ENCODE results near the gene AUTS2.

Gene AUTS2

DNA sequence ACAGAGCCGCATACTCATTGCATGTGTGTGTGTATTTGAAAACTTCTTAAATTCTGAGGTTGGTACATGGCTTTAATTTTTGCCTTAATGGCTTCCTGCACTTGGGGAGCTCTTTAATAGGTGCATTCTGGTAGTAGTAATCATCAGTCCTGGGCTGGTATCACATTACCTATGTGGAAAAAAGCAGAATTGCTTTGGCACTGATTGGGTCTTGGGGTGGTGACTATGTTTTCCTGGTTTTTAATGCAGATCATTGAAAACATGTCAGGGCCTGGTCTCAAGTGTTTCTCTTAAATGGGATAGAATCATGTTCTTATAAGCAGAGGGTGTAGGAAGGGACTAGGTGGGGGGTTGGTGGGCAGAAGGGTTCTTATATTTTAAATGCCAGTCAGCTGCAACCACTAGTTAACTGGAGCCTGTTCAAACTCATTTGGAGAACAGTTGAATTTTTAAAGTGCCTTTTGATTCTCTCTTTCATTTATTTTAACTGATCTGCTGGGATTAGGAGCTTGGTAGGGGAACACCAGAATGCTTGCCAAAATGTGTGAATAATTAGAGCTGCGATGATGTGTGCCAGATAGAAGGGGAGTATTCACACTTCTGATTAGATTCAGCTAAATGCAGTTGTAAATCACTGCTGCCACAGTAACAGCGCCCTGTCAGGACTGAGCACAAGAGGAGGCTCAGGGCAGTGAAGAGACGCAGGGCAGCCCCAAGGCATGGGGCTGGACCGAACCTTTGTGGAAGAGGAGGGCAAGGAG lies 900.1 kb downstream of the AUTS2 start:
- DNase-seq = no peak

DNA sequence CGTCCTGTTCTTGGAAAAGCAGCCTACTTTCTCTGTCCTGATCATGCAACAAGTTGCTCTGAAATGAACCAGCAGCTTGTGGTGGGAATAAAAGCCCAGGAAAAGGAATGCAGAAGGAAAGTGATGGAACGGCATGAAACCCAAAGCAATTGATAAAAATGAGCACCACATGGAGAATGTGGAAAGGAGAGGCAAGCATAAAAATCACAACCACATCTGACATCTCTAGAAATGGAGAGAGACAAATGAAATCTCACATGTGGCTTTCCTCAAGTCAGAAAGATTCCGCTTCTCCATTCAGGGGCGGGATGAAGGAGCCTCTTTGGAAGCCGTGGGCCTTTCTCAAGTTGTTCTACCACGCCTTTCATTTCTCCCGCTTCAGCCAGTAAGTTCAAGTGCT lies 902.0 kb downstream of the AUTS2 start:
- DNase-seq = no peak

DNA sequence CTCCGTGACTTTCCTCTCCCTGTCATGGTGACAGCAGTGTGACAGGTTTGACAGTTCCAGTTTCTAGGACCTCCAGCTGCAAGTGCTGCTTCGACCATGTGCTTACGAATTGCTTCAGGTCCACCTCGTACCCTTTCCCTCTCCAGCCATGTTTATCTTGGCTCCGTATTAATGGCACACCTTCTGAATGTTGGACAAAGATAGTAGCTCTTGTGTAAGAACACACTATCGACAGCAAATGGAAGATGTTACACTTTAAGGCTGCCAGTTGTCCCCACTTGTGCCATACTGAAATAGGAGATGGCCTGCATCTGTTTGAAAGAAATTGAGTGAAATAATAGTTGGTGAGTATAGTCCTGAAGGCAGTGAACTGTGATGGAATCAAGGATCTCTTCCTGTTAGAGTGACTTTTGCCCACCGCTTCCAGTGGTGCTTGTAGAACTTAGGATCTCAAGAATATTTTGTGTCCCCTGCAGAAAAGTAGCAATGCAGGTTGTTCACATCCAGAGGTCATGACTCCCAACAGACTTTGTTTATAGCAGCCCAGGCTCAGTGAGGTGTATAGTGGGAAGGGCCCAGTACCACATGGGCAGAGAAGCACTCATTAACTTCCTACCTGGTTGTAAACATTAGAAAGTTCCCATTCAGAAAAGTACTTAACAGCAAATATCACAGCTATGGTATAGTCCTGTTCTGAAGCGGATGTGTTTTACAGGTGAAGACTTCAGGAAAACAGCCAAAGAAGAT lies 904.0 kb downstream of the AUTS2 start:
- DNase-seq = no peak

DNA sequence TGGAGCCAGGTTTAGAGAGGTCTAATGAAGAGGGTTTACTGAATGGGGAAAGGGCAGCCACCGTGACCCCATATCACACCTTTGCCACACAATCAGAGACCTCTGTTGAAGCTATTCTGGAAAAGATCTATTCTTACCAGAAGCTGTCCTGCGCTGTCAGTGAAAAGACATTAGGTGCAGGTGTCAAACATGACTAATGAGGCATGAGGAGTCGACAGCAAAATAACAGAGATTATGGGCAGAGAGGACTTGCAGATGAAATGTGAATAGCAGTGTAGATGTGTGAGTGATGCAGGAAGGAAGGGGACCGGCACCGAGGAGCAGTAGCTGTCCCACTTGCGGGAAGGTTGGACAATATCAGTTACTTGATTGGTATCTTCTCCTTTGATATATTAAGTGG lies 906.0 kb downstream of the AUTS2 start:
- DNase-seq = no peak

GRCh38 chr7:70505468-70505867 lies 907.2 kb downstream of the AUTS2 start:
- no peak for DNase-seq

DNA sequence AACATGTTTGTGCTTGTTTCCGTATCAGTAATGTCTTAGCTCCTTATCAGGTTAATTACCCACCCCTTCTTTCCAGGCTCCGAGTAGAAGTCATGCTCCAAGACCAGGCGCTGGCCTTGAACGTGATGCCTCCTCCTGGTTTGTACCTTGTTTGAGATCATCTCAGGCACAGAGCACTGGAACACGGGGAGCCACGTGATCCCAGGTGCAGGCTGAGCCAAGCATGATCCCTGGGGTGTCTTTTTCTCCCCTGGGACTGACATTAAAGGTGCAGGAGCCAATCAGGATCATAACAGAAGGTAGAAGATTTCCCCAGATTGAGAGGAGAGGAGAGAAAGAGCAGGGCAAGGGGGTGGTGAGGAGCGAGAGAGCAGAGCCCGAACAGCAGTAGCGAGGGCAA lies 907.6 kb downstream of the AUTS2 start:
- DNase-seq = no peak

- no peak for DNase-seq
These were observed 908.2 kb downstream of the AUTS2 start for GRCh38 chr7:70506434-70506833.

- no peak for DNase-seq
These were observed 913.9 kb downstream of the AUTS2 start for GRCh38 chr7:70512144-70512543.

- no peak for DNase-seq
These were observed 914.5 kb downstream of the AUTS2 start for GRCh38 chr7:70512761-70513160.

- DNase-seq = no peak
These were observed 922.3 kb downstream of the AUTS2 start for GRCh38 chr7:70520611-70521010.

- no peak for DNase-seq
These were observed 925.1 kb downstream of the AUTS2 start for GRCh38 chr7:70523249-70523988.

DNA sequence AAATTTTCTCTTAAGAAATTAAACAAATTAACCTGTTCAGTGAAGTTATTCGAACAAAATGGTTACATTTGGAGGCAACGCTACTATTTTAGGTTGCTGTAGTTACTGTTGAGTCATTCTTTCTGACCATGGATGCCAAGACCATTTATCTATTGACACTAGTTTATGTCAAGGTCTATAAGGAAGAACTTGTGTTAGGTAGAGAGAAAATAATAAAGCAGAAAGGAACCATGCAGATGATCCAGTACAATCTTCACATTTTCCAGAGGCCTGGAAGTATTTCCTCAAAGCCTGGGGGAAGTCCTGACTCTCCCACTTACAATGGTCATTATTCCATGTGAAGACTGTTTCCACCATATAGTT lies 925.7 kb downstream of the AUTS2 start:
- DNase-seq = no peak

DNA sequence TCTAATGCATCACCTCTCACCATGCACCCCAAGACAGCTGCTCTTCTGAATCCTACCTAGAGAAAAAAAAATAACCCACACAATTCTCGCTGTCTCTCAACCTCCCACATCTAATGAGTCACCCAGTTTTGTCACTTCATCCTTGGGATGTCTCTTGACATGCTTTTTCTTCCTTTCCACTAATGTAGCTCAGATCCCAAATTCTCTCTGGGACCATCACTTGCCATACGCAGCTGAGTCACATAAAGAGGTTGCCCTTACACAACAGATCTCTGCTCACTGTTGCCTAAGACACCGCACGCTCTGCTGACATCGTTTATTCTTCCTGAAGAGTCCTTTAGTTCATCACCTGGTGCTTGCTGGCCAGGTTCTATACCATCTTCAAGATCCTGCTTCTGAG lies 927.7 kb downstream of the AUTS2 start:
- no peak for DNase-seq

DNA sequence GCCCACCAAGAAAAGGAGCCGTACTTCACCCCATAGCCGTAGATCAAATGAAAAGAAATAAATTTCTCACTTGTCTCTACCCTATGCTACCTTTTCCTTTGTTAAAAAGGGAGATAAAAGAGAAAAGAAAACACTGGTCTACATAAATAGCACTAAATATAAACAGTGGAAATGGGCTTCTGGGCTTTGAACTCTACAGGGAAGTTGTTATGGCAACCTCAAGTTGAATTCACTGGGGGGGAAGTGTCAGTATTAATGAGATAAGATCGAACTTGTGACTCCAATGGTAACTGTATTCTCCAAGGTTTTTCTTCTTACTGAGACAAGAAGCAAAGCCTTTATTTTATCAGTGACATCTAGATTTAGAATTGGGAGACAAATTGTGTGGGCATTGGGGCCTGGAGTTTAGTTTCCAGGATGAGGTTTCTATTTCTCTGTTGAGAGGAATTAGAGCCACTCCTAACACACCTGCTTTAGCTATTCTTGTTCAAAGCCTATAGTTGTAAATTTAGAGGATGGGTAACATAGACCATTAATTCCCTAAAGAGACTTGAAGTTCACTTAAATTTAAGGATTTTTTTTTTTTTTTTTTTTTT lies 929.3 kb downstream of the AUTS2 start:
- DNase-seq = no peak

DNA sequence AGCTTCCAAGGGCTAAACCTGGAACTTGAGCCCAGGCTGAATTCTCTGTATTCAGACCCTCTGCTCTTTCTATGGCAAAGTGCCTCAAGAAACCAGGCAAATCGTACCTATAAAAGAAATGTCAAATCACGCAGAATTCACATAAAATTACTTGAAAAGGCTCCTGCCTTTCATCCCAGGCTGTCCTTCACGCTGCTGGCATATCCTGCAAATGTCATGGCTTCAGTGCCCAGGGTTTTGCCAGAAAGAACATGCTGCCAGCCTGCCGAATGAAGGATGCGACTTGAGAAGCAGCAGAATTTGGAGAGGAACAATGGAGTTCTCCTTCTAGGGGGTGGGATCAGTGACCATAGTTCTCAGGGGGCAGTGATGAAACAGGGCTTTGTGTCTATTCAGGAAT lies 931.2 kb downstream of the AUTS2 start:
- no peak for DNase-seq

DNA sequence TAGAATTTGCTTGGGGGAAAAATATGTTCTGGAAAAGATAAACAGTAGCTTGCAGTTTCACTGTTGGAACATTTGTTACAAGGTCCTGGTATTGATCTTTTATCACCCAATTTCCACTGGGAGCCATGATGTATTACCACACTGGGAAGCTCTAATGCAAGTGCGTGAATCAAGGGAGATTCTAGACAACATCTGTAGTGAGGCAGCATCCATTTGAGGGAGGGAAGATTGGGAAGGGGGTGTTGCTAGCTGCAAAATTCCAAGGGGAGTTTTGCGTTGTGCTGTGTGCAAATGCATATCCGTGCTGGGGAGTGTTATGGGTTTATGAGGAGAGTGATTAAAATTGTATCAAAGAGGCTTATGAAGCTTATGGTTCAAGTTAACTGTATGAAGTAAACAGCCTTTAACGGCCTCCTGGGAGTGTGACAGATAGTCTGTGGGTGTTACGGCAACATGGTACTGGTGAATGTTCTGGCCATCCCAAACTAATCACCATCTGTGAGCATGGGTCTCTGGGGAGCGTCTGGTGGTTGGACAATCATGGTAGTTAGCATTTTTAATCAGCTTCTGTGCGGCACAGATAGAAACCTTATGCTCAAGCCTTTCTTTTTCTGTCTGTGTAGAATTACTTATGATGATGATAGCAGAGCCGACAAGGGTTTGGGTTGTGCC lies 931.8 kb downstream of the AUTS2 start:
- no peak for DNase-seq

DNA sequence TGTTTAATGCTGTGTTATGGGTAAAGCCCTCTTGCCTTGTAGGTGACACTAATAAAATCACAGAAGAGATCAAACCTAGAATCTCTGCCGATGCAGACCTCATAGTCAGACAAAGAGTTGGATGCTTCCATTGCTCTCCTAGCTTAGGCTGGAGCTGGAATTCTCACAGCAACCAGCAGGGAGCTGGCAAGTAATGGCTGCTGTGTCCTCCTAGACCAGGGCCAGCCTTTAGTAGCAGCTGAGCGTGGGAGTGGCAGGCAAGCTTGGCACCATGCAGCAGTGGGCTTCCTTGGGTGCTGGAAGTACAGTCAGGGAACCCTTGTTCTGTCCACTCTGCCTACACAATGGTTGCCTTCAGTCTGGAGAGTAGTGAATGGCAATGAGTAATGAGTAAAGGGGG lies 935.3 kb downstream of the AUTS2 start:
- DNase-seq = no peak

- no peak for DNase-seq
These were observed 940.9 kb downstream of the AUTS2 start for GRCh38 chr7:70539205-70539604.

DNA sequence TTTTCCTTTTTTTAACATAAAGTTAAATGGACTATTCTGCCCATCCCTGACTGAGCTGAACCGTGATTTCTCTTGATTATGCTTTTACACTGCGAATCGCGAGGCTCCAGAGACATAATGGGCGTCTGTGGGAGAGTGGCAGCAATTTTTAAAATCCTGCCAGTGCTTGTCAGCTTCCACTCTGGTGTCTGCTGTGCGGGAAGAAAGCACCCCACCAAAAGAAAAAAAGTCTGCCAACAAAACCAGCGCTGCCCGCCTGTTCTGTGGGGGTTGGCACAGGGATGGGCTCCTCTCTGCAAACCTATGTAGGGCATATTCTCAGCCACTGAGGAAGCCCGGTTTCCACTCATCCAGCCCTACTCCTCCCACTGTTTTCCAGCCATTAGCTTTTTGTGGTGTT lies 941.3 kb downstream of the AUTS2 start:
- no peak for DNase-seq

DNA sequence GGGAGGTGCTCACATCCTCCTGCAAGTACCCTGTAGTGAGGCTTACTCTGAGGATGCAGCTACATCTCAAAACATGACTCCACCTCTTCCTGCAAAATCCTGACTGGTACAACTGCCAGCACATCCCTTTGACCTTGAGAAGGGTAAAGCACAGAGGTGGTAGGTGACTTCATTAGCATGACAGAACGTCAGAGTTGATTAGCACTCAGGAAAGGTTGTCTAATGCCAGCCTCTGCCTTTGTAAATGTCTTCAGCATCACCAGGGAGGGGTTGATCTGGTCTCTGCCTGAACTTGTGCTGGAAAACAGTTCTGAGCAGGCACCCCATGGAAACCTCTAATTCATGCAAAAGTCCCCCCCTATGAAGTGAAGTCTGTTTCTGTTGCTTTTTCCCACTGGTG lies 942.4 kb downstream of the AUTS2 start:
- DNase-seq = no peak

DNA sequence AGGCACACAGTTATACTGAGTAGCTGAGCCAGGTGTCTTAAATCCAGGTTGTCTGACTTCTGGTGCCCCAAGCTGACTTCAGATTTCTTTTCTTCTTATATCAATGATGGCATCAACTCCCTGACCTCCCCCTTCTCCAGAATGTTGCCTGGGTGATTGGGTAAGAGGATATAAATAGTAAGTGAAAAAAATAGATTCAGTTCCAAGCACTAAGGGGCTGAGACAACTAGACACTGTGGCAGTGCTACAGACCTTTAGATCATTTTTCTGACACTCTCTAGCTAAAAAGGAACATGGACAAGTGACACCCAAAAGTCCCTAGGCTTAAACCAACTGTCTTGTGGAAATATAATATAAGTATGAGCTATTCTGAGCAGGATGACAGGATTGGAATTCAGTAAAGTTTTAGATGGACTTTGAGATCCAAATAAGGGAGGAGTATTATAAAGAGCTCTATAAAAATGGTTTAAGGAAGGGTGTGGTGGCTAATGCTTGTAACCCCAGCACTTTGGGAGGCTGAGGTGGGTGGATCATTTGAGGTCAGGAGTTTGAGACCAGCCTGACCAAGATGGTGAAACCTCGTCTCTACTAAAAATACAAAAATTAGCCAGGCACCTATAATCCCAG lies 944.6 kb downstream of the AUTS2 start:
- DNase-seq = no peak

DNA sequence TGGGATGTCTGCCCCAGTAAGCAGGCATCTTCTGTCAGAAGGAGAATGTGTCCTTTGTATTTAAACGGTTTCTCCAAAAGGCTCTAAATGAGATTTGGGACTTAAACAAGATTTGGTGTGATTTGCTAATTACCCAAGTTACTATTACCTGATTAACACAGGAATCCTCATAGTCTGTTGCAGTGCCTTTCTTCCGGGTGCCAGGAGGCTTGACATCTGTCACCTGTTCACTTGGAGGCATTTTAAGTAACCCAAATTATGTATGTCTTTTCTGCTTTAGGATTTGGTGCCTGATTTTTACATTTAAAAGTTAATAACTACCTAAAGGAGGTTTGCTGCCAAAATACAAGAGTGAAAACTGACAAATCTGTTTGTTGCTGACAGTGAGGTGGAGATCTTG lies 945.7 kb downstream of the AUTS2 start:
- no peak for DNase-seq

DNA sequence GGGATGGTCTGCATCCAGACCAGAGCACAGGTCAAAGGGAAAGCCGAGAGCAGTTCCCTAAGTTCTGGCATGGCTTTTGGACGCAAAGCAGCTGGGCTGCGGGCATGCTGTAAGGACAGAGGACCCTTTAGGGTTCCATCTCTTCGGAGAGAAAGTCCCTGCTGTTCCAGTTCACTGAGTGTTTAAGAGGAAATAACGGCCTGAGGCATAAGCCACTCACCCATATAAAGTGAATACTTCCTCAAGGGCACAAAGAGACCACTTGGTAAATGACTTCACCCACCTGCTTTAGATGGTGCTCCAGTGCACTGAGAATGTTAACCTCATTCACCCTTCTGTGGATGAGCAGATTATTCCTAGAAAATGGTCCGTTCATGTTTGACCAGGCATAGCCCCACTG lies 946.9 kb downstream of the AUTS2 start:
- DNase-seq = no peak

Data from activated CD4-positive, alpha-beta T cell treated with anti-CD3 and anti-CD28 coated beads, Interleukin-2, amount 50 U/mL, for 48 hours (primary cell).